ENCODE results near the gene CHRDL1.
"Not testable (repeated sequence)": the region's sequence is repeated elsewhere in the genome, so short reads cannot be mapped to it uniquely, and the experiment has no call there.

Gene CHRDL1, protein sequence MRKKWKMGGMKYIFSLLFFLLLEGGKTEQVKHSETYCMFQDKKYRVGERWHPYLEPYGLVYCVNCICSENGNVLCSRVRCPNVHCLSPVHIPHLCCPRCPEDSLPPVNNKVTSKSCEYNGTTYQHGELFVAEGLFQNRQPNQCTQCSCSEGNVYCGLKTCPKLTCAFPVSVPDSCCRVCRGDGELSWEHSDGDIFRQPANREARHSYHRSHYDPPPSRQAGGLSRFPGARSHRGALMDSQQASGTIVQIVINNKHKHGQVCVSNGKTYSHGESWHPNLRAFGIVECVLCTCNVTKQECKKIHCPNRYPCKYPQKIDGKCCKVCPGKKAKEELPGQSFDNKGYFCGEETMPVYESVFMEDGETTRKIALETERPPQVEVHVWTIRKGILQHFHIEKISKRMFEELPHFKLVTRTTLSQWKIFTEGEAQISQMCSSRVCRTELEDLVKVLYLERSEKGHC

DNA sequence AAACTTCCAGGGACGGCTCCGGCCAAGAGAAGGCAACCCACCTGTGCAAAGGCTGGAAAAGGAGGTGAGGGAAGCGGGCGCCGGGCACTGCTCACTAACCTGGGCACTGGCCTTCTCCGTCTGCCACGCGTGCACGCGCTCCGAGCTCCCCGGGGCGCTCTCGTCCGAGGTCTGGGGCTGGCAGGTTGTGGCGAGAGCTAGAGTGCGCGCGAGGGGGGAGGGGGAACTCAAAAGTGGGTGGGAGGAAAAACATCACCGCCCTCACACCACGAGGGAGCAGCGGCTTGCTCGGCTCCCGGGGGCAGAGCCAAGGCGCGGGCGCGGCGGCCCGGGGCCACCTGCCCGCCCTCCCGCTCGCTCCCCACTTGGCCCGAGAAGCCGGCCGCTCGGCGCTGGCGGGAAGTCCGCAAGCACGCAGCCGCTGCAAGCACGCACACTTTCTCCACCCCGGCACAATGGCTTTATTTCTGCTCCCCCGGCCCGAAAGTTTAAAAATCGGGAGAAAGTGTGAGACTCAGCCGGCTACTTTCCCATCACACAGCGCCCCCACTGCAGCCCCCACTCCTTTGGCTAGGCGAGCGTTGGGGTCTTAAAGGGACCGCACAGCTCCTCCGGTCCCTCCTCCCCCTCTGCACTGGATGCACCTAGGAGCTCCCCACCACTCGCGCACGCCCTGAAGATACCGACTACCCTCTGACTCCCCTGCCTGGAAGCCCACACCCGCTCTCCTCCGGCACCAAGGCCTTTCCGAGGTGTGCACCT, at the start of gene CHRDL1:
CHRDL1 (minus strand) TSS at position 173 of the 762 bp plus-strand sequence. CDS start 3,636 bp downstream, outside the sequence.
- DNase-seq = no peak

DNA sequence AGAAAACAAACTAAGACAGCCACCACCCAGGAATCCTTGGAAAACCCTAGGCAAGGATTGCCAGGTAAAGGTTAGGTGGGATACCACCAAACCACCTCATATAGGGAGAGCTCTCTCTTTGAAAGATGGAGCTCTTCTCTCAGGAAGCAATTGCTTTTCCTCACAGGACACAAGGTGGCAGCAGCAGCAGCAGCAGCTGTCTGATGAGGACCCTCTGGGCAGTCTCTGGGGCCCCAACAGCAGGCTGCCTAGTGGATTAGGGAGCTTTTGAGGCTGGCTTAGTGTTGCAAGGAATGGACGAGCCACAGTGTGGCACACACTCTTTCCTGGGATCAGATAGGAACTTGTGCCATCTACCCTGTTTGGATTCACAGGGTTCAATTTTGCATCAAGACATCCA, 41.4 kb upstream of the CHRDL1 start:
- no peak for DNase-seq

DNA sequence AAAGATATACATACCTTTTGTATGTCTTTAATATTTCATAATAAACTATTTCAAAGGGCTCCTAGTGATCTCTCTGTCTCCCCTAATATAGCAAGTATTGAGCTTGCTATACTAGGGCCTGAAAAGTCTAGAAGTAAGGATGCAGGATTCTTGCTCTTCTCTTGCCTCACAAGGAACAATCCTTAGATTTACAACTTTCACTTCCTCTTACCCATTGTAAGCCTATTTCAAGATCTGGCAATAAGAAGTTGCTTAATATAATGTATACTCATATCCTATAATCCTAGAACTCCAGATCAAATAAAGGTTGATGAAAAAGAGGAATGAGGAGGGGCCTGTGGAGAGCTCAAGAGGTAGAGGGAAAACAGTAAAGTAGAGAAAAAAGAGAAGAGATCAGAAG, 40.8 kb upstream of the CHRDL1 start:
- no peak for DNase-seq

DNA sequence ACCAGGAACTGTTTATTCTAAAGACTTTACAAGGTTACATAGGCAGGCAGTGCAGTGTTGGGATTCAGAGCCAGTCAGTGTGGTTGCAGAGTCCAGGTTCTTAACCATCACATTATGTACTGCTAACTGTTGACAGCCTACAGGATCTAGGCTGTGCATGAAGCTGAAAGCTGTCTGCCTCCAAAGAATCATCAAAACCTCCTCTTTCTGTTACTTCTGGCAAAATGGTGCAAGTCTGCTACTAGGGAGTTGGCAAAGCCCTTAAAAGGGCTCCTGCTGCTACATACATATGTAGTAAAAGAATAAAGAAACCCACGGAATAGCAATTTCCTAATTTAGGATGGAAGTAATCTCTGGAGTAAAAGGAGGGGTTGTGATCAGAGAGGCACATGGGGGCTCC, 40.4 kb upstream of the CHRDL1 start:
- DNase-seq = no peak

DNA sequence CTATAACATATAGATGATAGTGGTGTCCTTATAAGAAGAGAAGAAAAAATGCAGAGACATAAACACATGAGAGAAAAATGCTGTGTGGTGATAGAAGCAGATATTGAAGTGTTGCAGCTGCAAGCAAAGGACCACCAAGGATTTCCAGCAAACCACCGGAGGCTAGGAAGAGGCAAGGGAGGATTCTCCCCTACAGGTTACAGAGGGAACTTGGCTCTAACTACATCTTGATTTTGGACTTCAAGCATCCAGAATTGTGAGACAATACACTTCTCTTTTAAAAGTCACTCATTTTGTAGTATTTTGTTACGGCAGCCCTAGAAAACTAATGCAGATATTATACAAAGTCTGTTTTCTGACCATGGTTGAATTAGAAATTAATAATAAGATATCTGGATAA, 30.4 kb upstream of the CHRDL1 start:
- no peak for DNase-seq

DNA sequence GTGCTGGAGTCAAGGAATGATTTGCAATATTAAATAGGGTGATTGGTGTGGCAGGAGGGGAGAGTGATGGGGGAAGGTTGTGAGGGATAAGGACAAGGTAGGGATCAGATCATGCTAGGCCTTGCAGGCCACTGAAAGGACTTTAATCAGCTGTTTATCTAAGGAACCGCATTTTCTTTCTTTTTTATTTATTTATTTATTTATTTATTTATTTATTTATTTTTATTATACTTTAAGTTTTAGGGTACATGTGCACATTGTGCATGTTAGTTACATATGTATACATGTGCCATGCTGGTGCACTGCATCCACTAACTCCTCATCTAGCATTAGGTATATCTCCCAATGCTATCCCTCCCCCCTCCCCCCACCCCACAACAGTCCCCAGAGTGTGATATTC, 20.9 kb upstream of the CHRDL1 start:
- DNase-seq = not testable (repeated sequence)

DNA sequence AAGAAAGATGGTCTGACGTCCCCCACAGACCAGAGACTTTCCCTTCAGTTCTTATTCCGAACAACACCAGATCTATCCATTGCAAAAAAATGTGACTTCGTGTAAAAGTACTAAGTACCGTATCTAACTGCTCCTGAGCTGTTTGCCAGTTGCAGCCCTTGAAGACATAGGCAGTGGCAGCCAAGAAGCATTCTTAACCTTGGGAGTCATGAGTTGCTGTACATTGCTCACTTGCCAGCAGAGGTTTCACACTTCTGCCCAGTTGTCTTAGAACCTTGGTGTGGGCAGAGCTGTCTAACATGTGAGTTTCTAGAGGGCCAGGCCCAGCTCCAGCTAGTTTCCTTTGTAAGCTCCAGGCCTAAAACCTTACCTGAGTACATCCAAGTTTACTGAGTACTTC, 10.5 kb upstream of the CHRDL1 start:
- DNase-seq = no peak

DNA sequence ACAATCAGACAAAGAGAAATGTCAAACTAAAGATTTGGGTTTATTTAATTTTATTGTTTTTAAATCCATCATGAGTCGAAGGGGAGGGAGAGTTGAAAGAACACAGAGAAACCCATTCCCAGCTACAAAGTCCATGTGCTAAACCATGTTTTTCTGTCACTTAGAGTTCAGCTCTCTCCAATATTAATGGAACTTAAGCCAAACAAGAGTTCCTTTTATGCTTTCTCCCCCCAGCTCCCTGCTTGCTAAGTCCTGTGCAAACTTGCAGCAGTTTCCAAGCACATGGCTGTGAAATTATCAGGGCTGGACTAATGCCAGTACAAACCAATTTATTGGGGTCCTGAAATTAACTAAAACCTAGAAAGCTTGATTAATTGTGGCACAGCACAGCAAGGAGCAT, 9.7 kb upstream of the CHRDL1 start:
- no peak for DNase-seq

DNA sequence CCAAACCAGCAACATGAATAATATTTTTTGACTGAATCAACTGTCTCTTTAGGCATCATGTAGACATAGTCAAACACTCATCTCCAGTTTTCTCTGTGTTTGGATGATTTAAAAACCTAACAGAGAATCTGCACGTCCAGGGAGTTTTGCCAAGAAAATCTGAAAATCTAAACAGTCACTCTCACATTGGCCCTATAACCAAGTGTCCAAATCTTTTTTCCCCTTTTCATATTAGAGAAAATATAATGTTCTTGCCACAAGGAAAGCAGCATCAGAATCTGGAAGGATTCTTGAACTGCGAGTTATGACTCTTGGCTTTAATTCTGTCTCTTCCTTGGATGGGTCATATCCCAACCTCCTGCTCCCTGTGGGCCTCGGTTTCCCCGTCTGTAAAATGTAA, 8.8 kb upstream of the CHRDL1 start:
- no peak for DNase-seq

DNA sequence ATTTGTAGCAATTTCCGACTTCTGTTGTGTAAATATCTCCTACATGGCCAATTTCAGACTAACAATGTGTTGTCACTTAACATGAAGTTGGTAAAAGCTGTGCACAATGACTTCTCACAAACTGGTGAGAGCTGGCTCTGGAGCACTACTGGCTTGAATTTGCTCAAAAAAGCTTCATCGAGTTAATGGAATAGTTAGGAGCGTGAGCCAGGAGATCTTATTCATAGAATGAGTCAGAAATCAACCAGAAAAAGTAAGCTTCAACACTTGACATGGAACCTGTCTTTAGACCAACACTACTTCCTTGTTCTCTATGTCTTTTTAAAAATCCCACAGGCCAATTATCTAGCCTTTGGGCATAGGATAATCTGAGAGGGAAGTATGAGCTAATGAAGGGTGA, 7.9 kb upstream of the CHRDL1 start:
- no peak for DNase-seq

DNA sequence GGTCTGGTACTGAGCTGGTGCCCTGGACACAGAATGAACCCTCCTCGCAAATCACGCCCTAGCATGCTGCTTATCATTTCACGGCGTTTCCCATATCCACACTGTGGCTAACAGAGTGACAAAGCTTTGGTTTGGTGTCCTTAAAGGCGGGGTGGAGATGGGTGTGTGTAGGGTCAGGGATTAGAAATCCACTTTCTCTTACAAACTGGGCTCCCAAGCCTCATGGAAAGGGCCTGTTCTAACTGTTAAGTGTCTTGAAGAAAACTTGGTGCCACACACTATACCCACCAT, 735 bp upstream of the CHRDL1 start:
- no peak for DNase-seq

DNA sequence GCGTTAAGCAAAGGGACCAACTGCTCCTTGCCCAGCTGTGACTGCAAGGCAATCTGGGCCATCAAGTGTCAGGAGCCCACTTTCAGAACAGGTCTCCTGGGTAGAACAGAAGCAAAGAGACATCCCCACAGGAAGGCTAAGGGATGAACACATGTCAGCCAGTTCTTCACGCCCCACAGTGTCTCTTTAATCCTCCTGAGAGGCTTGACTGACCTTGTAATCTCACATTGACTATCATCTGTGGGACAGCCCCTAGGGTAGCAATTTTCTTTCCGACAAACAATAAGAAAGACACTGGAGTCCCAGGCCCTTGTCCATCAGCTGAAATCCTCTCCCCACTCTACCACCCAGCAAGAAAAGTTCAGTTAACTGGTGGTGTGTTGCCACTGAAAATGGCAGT, 1.0 kb downstream of the CHRDL1 start:
- DNase-seq = no peak

DNA sequence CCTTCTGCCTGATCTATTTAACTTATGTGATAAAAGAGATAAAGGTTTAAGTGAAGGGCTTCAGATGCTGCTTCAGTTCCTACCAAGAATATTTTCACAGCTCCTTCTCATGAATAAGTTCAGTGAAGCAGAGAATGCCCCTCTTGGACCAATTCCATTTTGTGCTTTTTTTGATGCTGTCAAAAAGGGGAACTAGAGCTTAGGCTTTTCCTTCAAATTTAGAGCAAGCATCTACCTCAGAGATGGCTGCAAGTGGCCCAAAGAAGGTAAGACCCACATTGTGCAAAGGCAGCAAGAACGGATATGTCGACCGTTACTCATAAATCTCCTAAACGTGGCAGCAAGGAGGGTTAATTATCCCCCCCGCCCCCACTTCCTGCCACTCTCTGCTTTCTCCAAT, 4.5 kb downstream of the CHRDL1 start:
- no peak for DNase-seq

DNA sequence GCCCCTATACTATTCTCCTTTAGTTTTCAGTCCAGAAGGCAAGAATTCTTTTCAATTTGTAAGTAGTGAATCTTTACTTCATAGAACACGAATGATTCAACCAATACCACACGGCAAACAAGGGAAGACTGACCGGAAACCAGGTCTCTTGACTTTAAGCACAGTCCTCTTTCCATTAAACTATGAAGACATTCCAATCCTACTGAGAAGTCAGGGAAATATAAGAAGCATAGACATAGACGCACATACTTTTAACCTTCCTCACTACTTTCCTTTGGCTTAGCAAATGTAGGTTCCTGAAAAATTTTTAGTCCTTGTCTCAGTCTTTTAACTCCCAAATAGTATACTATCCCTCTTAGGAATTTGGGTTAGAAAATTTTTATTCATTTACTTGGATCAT, 9.1 kb downstream of the CHRDL1 start:
- DNase-seq = no peak

DNA sequence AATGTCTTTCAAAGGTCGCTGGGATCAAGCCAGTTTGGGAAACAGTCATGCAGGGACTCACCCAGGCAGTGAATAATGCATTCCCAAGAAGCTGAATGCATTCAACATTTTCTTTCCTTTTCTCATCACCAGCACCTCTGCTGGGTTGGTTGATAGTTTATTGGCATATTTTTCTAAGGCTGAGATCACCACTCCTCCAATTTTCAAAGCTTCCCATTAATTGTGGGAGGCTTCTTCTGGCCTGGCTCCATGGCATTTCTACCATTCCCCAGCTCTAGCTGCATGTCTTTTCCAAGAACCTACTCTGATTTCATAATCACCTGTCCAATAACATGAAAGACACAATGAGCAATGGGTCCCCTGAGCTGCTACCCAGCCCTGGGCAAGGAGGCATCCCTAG, 35.8 kb downstream of the CHRDL1 start:
- no peak for DNase-seq

DNA sequence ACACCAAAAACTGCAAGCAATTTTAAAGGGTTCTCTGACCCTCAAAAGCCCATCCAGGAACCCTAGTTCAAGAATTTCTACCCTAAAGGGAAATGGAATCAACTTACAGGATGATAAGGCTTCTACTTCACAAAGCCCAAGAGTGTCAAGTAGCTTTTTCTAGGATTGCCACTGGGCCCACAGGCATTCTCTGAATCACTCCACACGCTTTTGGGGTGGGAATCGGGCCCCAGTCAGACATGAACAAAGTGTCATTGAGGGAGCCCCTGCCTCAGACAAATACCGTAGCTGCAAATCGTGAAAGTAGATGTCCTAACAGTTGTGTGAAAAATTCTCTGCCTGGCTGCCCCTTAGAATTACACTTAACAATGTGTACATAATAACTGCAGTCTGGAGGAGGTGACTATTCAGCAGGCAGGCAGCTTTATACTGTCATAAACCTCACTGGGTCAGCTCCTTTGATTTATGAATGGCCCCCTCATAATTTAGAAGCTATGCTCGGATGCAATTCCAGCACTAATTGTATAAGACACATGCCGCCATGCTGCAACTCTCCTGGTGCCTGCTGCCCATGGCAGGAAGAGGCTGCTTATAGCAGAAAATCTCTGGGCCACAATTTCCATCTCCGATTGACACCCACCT, 36.7 kb downstream of the CHRDL1 start:
- no peak for DNase-seq

DNA sequence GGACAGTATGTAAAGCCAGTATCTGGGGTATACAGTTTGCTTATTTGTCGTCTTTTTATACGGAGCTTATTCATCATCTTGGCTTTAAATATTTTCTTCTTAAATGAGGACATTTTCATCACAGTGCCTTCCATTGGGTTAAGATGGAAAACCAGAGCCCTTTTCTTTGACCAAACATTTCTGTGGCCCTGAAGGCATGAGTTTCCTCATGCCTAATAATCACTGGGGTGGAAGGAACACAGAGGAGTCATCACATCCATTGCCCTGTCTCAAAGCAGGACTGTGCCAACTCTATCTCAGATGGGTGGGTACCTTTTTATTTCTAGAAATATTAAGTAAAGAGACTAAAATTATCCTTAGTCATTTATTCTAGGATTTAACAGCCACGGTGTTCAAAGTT, 40.0 kb downstream of the CHRDL1 start:
- no peak for DNase-seq

DNA sequence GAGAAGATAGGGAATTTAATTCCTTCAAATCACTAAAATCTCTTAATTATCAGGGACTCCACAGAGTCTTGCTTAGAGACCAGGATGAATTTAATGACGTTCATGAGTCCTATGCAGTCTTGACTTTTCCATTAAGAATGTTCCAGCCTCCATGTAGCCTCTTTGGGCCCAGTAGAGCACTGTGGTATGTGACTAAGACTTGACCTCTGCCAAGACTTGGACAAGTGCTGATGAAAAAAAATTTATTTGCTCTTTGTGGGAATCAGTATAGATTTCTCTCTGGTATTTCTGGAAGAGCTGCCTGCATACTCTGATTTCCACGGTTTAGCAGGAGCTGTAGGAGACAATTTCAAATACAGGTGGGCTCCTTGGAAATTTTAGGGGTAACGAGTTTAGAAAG, 40.6 kb downstream of the CHRDL1 start:
- DNase-seq = no peak

DNA sequence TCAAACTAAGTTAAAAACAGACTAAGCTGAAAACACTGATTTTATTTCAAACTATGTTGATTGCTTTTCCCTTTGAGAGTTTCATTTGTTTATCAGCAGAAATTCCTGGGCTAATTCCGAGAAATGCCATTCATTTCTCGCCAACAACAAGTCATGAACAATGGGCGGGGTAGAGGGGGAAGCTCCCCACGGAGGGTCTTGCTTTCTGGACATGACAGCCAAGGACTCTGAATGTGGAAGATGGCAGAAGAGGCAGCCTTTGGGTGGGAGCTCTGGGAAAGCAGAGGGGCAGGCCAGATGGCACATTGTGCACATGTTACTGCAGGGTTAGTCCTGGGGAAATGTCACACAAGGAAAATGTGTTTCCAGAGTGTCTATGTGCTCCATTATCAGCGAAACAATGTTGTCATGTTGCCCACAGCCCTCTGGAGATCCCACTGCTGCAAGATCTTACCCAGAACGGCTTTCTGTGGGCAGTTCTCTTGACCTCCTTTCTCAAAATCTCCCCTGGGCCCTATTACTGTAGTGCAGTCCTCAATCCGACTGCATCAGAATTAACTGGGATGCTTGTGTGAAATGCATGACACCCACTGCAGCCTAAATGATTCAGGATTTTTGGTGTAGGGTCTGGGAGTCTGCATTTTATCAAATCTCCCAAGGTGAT, 45.0 kb downstream of the CHRDL1 start:
- DNase-seq = no peak

DNA sequence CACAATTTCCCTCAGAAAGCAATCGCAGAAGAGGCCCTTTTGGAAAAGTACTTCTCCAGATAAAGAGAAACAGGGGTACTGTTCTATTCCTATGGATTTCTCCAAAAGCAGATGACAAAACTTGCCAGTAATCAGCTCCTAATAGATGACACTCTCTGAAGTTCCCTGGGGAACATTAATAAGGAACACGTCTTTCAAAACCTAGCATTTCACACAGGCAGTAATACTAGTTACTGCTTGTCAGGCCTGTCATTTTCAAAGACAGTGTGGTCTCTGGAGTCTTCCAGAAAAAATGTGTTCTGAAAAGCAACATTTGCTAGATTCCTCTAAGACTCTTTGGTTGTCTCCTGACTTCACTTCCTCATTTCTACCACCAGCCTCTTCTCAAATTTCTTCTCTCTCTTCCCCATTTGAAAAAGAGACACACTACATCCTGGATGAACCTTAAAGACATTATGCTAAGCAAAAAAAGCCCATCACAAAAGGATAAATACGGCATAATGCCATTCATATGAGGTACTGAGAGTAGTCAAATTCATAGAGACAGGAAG, 47.3 kb downstream of the CHRDL1 start:
- DNase-seq = no peak

DNA sequence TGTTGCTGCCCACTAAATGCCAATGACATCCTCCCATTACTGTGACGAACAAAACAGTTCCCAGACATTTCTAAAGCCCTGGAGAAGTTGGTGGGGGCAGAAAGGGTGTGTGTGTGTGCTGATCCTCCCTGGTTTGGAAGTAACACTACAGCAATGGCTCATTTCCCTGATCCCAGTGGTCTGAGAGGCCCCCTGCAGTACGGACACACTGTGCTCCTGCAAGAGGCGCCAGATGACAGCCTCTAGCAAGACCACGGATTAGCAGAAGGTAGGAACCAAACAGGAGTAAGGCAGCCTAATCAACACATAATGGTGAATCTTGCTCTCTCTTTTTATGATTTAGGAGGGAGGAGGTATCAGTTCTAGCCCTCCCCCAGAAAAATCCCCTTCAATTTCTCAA, 49.6 kb downstream of the CHRDL1 start:
- DNase-seq = no peak

DNA sequence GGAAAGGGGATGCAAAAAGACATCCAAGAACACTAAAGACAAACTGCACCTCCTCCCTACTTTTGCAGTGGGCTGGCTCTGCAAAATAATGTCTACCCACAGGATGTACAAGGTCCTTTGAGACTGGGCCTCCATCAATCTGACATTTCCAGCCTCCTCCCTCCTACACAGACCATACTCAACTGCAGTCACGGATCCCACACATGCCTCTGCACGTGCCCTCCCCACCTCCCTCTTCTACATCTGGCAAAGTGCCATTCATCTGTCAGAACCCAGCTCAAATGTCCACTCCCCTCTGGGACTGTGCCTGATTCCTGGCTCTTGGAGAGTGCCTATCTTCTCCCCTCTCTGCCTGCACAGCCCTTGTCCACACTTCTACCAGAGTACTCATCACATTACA, 50.3 kb downstream of the CHRDL1 start:
- DNase-seq = no peak

DNA sequence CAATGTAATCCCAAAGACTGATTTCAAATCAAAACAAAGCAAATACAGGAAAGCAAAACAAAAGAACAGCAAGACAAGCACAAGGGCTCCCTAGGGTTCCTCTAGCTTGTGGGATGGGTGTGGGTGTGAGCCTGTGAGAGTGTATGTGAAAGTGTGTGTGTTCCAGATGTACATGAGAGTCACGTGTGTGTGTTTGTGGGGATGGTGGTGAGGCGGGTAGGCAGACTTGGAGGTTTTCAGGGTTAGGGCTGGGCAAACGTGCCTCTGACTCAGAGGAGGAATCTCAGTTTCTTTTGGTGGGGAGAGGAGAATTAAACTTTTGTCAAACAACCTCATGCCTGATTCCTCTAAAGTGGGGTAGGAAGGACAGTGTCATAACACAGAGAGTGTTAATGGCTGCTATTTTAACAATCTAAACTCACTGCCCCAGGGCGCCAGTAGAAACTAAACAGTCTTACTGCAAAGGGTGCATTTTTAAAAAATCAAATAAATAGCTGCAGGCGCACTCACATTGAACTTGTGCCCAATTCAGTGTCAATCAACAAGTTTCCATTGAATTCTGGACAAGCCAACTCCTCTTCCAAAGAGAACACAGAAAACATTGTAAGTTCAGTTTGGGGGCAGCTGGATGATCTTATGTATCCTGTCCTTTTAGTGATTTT, 51.8 kb downstream of the CHRDL1 start:
- DNase-seq = no peak

Measured in NCI-H1048 (cell line).